Immature natural killer cell (primary cell): ENCODE measurements around the gene FBH1. TPM values are rescaled to one million over a fixed set of nuclear protein-coding genes. Genes with fewer than 3 reads are reported as not detected.
"Not testable (repeated sequence)": the region's sequence is repeated elsewhere in the genome, so short reads cannot be mapped to it uniquely, and the experiment has no call there.

Experiments used
- DNase-seq, 3 donors: peaks; one replicate each; pipeline ENCODE4 v3.0.0; 2022; ENCODE audit warnings: mixed read lengths in 1 of 3
- H3K27ac Mint-ChIP-seq, 6 donors: one replicate each; pipeline ENCODE4 v1.8.0; 2020; ENCODE audit warnings: mixed read lengths in 6 of 6, mild to moderate bottlenecking in 5 of 6, inconsistent platforms in 4 of 6, moderate library complexity in 3 of 6
- H3K27me3 Mint-ChIP-seq, 3 donors: one replicate each; pipeline ENCODE4 v1.8.0; 2020 to 2021; ENCODE audit warnings: low read depth in 3 of 3, mild to moderate bottlenecking in 3 of 3, mixed read lengths in 3 of 3, moderate library complexity in 3 of 3, inconsistent platforms in 1 of 3
- H3K36me3 Mint-ChIP-seq, 3 donors: one replicate each; pipeline ENCODE4 v1.8.0; 2020; ENCODE audit warnings: mixed read lengths in 3 of 3, inconsistent platforms in 2 of 3, mild to moderate bottlenecking in 2 of 3
- H3K4me1 Mint-ChIP-seq, 2 donors: one replicate each; pipeline ENCODE4 v1.8.0; 2020; ENCODE audit warnings: inconsistent platforms in 2 of 2, mild to moderate bottlenecking in 2 of 2, mixed read lengths in 2 of 2, moderate library complexity in 1 of 2
- H3K4me3 Mint-ChIP-seq, 5 donors: one replicate each; pipeline ENCODE4 v1.8.0; 2020; ENCODE audit warnings: mild to moderate bottlenecking in 5 of 5, mixed read lengths in 5 of 5, inconsistent platforms in 3 of 5, moderate library complexity in 3 of 5
- H3K9me3 Mint-ChIP-seq, 6 donors: one replicate each; pipeline ENCODE4 v1.8.0; 2020; ENCODE audit warnings: mild to moderate bottlenecking in 6 of 6, mixed read lengths in 6 of 6, inconsistent platforms in 4 of 6, moderate library complexity in 3 of 6
- polyA plus RNA-seq, 3 donors: library from polyadenylated mRNA; unstranded; fragments of 300-500 nt; fragmentation: Illumina TruSeq; gene quantifications; one replicate each; pipeline ENCODE4 v1.2.3, GENCODE V29; 2021

FBH1 gene
- polyA plus RNA-seq, 3 donors from 2014 or later = 32.6 to 60.6 (median 46.8) TPM

DNA sequence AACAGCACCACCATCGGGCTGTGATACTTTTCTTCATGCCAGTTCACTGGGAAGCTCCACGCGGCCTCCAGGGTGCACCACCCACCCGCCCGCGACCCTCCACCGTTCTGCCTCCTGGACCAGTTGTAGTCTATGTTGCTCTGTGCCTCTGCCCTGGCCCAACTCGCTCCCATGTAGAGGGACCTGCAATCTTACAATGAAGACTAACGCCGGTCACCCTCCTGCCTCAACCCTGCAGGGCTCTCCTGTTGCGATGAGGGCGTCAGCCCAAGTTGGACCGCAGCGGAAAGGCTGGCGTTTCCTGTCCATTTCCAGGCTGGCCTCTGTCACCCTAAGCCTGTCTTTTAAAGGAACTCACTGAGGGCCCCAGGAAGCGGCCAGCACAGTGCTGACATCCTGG lies 52.4 kb downstream of the FBH1 start:
- peaks cover 7 to 12% (median 11%) of the 10 kb centered on the region in 3 donors for H3K36me3 Mint-ChIP-seq
- no peak overlapping the region for H3K4me3 Mint-ChIP-seq
- H3K4me1 Mint-ChIP-seq = peaks cover 14 to 15% of the 10 kb centered on the region in 2 donors

DNA sequence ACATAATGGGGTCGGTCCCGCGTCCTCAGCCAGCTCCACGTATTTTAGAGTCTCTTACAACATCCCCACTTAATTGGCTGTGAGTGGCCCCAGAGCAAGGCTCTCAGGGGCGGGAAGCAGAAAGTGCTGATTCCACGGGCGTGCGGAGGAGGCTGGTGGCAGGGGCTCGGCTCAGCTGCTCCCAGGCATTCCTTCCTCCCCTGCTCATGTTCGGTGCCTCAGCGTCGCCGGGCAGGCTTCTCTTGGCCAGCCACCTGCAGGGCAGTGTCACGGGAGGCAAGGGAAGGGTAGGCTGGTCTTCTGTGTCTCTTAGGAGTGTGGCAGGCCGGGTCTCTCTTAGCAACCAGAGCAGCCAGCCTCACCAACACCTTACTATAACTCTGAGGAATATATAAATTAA lies 53.5 kb downstream of the FBH1 start:
- Mint-ChIP-seq H3K27me3 (peaks cover 2 to 5% (median 3%) of the 10 kb centered on the region in 3 donors), H3K36me3 (peaks cover 0 to 3% (median 2%) of the 10 kb centered on the region in 3 donors), H3K27ac (no peak overlapping the region), H3K9me3 (no peaks in the 10 kb centered on the region), H3K4me3 (no peak overlapping the region), H3K4me1 (peaks cover 14 to 15% of the 10 kb centered on the region in 2 donors)
- no peak for DNase-seq

More for the DNA sequence above, 52.4 kb downstream of the FBH1 start:
- Mint-ChIP-seq H3K27ac (no peak overlapping the region), H3K9me3 (no peaks in the 10 kb centered on the region), H3K27me3 (peaks cover 2 to 5% (median 3%) of the 10 kb centered on the region in 3 donors)
- no peak for DNase-seq

DNA sequence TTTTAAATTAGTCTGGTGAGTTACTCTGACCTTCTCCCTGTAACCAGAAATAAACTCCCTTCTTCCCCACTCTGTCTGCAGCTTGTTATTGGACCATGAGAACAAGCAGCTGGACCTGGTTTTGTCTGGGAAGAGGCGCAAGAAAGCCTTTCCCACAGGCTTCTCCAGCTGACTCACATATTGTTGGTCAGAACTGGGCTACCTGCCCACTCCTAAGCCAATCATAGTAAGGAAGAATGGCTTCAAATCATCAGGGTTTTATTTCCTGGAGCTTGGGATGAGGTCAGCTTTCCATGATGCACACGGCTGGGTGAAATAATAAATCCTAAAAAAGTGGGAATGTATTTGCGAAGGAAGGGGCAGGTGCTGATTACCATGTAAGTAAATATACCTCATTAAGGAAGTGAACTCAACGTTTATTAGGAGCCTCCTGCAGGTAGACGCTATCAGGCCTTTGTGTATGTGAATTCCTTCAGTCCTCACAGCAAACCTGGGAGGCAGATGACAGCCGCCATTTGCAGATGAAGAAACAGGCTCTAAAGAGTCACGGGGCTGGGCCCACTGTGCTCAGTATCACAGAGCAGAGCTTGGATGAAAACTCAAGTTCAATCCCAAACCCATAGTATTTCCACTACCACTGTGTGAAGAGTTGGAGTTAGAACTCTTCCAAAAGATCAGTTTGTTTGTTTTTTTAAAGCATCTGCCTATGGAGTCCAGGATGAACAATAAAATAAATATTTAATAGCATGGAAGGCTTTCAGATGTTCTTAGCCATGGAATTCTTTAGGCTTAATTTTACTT lies 54.5 kb downstream of the FBH1 start:
- Mint-ChIP-seq H3K36me3 (no peaks in the 10 kb centered on the region), H3K27me3 (peaks cover 2 to 6% (median 3%) of the 10 kb centered on the region in 3 donors), H3K9me3 (no peaks in the 10 kb centered on the region), H3K4me1 (peaks cover 14 to 15% of the 10 kb centered on the region in 2 donors), H3K27ac (no peak overlapping the region), H3K4me3 (peak overlapping the region in 1 of 5 donors; percentile 33)
- no peak for DNase-seq

DNA sequence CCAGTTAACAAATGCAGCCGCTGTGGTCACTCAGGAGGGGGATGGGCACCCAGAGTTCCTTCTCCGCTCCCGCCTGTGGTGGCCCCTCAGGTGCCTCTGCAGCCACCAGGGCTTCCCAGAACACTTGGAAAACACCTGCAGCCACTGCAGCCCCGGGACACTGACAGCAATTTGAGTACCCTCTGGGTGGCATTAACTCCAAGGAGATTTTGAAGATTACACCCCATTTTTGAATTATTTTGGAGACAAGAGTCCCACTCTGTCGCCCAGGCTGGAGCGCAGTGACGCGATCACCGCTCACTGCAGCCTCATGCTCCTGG lies 55.1 kb downstream of the FBH1 start:
- H3K36me3 Mint-ChIP-seq = no peaks in the 10 kb centered on the region
- H3K4me1 Mint-ChIP-seq = peaks cover 14 to 15% of the 10 kb centered on the region in 2 donors
- H3K27ac Mint-ChIP-seq = no peak overlapping the region
- no peak for DNase-seq
- no peaks in the 10 kb centered on the region for H3K9me3 Mint-ChIP-seq
- peak overlapping the region in 3 of 5 donors; percentile 33 to 82 (median 74) for H3K4me3 Mint-ChIP-seq
- H3K27me3 Mint-ChIP-seq = peaks cover 2 to 6% (median 3%) of the 10 kb centered on the region in 3 donors

DNA sequence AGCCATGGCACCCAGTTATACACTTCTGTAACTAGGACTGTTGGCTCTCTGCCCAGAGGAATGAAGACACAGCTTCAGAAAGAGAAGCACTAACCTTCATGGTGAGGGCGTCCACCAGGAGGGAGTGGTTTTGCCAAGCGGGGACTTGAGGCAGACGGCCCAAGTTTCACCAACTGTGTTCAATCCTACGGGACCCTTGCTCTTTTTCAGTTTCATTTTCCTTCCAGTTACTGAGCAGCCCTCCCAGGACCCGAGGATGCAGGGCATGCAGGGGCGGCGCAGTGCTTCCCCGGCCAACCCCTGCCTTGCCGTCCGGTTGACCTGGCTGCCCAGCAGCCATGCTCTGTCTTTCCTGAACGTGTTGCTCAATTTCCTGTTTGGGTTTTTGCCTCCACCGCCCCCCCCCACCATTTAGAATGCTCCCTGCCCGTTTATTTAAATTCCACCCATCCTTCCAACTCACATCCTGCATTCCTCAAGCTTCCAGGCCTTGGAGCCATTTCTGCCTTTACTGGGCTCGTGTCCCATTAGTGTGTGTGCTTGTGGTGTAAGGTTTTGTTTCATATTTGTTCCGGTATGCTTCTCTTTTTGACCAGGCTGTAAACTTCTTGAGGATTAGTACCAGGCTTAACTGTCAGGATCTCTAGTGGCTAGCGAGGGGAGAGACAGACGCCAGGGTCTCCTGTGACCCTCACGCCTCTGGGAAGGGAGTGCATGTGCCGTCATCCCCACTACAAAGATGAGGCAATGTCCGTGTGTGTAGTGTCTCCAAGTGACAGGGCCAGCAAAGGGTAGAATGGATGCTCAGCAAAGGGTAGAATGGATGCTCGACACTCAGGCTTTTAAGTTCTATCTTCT lies 55.7 kb downstream of the FBH1 start:
- H3K36me3 Mint-ChIP-seq = no peaks in the 10 kb centered on the region
- H3K9me3 Mint-ChIP-seq = no peaks in the 10 kb centered on the region
- H3K4me1 Mint-ChIP-seq = peaks cover 14 to 15% of the 10 kb centered on the region in 2 donors
- H3K4me3 Mint-ChIP-seq = peak overlapping the region; percentile 24 to 82 (median 74)
- peak overlapping the region in 2 of 6 donors; percentile 53 to 74 for H3K27ac Mint-ChIP-seq
- peaks cover 2 to 6% (median 3%) of the 10 kb centered on the region in 3 donors for H3K27me3 Mint-ChIP-seq
- DNase-seq = peak in 2 of 3 donors; percentile 2 to 4

DNA sequence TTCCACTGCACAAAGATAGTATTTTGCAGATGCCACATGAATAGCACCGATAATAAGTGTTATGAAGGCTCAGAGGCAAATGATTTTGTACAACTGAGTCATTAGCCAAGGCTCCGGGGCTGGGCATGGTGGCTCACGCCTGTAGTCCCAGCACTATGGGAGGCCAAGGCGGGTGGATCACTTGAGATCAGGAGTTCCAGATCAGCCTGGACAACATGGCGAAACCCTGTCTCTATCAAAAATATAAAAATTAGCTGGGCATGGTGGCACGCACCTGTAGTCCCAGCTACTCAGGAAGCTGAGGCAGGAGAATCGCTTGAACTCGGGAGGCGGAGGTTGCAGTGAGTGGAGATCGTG lies 56.4 kb downstream of the FBH1 start:
- Mint-ChIP-seq H3K4me1 (peaks cover 14 to 15% of the 10 kb centered on the region in 2 donors), H3K4me3 (peak overlapping the region in 3 of 5 donors; percentile 24 to 74 (median 60)), H3K27ac (peak overlapping the region in 1 of 6 donors; percentile 53)
- not testable (repeated sequence) for H3K9me3 Mint-ChIP-seq, DNase-seq, H3K36me3 Mint-ChIP-seq, H3K27me3 Mint-ChIP-seq

DNA sequence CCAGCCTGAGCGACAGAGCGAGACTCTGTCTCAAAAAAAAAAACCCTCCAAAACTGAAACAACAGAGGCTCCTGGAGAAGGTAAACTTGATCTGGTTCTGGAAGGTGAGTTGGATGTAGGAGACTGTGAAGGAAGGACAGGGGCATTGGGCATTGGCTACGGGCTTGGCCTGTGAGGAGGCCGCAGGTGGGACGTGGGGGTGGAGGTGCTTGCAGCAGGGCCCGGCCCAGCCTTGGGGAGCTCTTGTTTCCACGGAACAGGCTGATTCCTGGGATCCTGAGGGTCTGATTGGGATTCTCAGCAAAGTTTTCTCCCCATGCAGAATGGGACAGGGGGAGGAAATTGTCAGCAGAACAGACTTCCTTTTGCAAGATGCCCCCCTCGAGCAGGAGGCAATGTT lies 56.7 kb downstream of the FBH1 start:
- peaks cover 2 to 6% (median 3%) of the 10 kb centered on the region in 3 donors for H3K27me3 Mint-ChIP-seq
- DNase-seq = no peak
- H3K4me1 Mint-ChIP-seq = peaks cover 14 to 15% of the 10 kb centered on the region in 2 donors
- H3K4me3 Mint-ChIP-seq = no peak overlapping the region
- peaks cover 0 to under 1% (median 0%) of the 10 kb centered on the region in 3 donors for H3K36me3 Mint-ChIP-seq
- H3K9me3 Mint-ChIP-seq = no peaks in the 10 kb centered on the region
- no peak overlapping the region for H3K27ac Mint-ChIP-seq

DNA sequence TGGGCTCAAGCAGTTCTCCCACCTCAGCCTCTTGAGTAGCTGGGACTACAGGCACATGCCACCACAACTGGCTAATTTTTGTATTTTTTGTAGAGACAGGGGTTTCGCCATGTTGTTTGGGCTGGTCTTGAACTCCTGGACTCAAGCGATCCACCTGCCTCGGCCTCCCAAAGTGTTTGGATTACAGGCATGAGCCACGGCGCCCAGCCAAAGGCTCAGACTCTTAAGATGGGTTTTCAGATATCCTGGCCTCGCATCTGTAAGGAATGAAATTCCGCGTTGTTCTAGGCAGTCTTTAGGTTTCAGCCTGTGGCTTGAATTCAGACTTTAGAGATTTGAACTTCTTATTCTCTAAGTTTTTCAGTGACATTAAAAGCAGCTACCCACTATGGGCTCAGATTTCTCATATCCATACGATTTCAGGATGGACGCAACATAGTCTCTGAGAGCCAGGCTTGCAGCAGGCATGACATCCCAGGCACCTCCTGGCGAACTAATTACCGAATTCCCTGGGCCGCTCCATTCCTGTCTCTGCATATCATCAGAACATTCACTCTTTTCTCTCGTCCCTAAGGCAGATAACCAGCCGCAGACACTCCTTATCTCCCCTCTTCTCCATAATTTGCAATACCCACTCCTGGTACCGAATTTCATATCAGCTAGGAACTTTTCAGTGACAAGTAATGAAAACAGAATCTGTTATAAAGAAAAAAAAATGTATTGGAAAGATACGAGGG lies 57.6 kb downstream of the FBH1 start:
- H3K9me3 Mint-ChIP-seq = no peaks in the 10 kb centered on the region

DNA sequence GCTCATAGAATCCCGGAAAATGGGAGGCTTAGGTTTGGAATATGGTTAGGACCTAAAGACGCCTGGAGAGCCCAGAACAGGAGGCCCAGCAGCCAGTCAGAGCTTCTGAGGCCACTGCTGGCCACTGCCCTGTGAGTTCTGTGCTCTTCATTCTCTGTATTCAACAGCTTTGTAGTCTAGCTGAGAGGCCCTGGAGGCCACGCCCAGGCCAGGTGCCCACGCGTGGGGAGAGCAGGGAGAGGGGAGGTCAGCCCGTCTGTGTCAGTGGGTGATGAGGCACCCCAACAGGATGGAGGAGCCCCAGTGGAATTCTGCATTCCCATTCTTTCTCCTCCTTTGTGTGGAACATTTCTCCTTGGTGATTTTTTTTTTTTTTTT lies 58.2 kb downstream of the FBH1 start:
- H3K4me3 Mint-ChIP-seq = no peak overlapping the region
- H3K9me3 Mint-ChIP-seq = no peaks in the 10 kb centered on the region
- H3K36me3 Mint-ChIP-seq = peaks cover 0 to 12% (median 3%) of the 10 kb centered on the region in 3 donors
- H3K27ac Mint-ChIP-seq = no peak overlapping the region
- H3K27me3 Mint-ChIP-seq = peaks cover 2 to 6% (median 3%) of the 10 kb centered on the region in 3 donors
- peaks cover 14 to 15% of the 10 kb centered on the region in 2 donors for H3K4me1 Mint-ChIP-seq
- DNase-seq = no peak

More for the DNA sequence above, 57.6 kb downstream of the FBH1 start:
- peaks cover 14 to 15% of the 10 kb centered on the region in 2 donors for H3K4me1 Mint-ChIP-seq
- H3K27ac Mint-ChIP-seq = peak overlapping the region in 1 of 6 donors; percentile 25
- H3K36me3 Mint-ChIP-seq = peaks cover 0 to 9% (median 0%) of the 10 kb centered on the region in 3 donors
- no peak for DNase-seq
- peaks cover 2 to 6% (median 3%) of the 10 kb centered on the region in 3 donors for H3K27me3 Mint-ChIP-seq
- H3K4me3 Mint-ChIP-seq = peak overlapping the region in 1 of 5 donors; percentile 28

DNA sequence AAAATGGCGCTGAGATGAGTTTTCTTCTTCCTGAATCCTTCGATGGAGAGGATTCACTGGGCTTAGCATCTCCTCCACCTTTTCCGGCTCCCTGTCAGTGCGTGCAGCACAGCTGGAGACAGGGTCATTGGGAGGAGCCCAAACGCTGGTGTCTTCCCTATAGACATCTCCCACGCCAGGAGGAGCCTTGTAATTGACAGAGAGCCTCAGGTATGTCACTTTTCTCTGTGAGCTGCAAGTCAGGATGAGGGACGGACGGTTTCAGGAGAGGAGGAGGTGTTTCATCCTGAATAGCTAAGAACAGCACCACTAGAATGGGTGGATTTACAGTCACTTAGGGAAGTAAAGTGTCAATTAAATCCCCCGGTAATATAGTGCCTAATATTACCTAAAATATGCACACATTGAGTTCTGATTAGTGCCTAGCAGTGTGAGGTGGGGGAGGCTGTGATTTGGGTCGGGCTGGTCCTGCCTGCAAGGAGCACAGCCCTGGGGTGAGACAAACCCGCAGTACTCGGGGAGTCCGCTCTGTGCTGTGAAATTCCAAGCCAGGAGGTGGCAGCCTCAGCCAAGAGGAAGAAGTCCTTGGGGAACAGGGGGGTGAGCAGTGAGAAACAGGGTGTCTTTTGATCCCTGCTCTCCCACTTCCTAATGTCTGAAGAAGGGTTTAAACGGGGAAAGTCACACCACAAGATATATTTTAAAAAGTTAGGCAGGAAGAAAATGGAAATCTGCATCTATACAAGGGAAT lies 59.1 kb downstream of the FBH1 start:
- Mint-ChIP-seq H3K9me3 (no peaks in the 10 kb centered on the region), H3K36me3 (peaks cover 0 to 13% (median 6%) of the 10 kb centered on the region in 3 donors), H3K27ac (peak overlapping the region in 1 of 6 donors; percentile 23), H3K4me1 (peaks cover 14 to 15% of the 10 kb centered on the region in 2 donors), H3K4me3 (no peak overlapping the region), H3K27me3 (peaks cover 2 to 6% (median 5%) of the 10 kb centered on the region in 3 donors)
- DNase-seq = no peak

DNA sequence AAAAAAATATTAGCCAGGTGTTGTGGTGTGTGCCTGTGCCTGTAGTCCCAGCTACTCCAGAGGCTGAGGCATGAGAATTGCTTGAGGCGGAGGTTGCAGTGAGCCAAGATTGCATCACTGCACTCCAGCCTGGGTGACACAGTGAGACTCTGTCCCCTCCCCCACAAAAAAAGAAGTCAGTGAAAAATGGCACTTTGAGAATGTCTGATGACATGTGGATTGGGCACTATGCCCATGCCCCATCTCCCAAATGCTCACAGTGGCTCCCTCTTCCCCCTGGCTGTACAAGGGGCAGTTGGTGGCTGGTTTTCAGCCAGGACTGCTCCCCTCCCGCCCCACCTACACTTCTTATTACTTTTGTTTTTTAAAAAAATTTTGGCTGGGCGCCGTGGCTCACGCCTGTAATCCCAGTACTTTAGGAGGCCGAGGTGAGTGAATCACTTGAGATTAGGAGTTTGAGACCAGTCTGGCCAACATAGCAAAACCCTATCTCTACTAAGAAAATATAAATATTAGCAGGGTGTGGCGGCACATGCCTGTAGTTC lies 61.2 kb downstream of the FBH1 start:
- Mint-ChIP-seq H3K4me3 (no peak overlapping the region), H3K27ac (no peak overlapping the region), H3K4me1 (peaks cover under 1% of the 10 kb centered on the region in 2 donors), H3K36me3 (peaks cover 0 to 13% (median 6%) of the 10 kb centered on the region in 3 donors), H3K27me3 (peaks cover 2% of the 10 kb centered on the region in 3 donors), H3K9me3 (no peaks in the 10 kb centered on the region)
- no peak for DNase-seq

DNA sequence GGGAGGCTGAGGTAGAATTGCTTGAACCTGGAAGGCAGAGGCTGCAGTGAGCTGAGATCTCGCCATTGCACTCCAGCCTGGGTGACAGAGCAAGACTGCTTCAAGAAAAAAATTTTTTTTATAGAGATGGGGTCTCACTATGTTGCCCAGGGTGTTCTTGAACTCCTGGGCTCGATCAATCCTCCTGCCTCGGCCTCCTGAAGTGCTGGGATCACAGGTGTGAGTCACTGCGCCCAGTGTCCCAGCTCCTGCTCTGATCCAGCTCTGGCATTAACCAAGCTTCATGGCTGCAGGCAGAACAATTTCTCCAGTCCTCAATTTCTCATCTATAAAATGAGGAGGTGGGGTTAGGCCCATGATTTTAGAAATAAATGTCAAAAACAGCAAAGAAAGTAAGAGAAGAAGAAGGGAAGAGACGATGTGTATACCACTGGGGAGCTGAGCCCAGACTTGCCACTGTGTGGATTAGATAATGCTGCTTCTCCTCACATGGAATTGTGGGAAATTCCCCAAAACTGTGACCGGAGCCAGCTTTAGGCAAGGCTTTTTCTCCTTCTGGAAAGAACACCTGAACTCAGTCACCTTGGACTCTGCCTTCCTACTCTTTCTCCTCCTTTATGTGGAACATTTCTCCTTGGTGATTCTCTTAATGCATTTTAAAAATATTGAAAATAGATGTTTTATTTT lies 61.8 kb downstream of the FBH1 start:
- no peak for DNase-seq
- Mint-ChIP-seq H3K4me1 (no peaks in the 10 kb centered on the region), H3K27me3 (peaks cover 2% of the 10 kb centered on the region in 3 donors), H3K27ac (no peak overlapping the region), H3K36me3 (peaks cover 0 to 13% (median 6%) of the 10 kb centered on the region in 3 donors), H3K9me3 (no peaks in the 10 kb centered on the region), H3K4me3 (no peak overlapping the region)
